ENCODE measurements around the gene GATA6.
"Not testable (repeated sequence)": the region's sequence is repeated elsewhere in the genome, so short reads cannot be mapped to it uniquely, and the experiment has no call there.

The GATA6 gene

DNA sequence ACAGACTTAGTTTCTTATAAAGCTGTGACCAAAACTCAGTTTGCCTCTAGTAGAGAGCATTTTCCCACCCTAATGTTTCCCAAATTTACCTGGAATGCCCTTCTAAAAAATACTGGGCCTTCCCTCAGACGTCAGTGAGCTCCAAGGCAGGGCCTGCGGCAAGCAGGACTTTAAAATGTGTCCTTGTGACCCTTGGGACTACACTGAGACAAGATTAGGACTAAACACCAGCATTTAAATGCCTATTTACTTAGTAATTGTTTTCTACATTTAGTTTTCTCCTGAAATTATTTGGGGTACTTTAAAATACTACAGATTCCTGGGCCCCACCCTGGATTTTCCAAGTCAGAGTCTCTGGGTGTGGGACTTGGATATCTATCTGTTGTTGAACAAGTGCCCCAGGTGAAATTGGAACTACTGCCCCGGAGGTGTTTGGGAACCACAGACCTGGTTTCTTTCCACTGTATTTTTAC is 14.3 kb downstream of the GATA6 start:
- no peak overlapping the region for H3K4me3 ChIP-seq (ENCODE audit: low read depth, low read length)
- DNase-seq (ENCODE audit: low read depth, low spot score), result no peak
- TF ChIP-seq, protein P1, sequence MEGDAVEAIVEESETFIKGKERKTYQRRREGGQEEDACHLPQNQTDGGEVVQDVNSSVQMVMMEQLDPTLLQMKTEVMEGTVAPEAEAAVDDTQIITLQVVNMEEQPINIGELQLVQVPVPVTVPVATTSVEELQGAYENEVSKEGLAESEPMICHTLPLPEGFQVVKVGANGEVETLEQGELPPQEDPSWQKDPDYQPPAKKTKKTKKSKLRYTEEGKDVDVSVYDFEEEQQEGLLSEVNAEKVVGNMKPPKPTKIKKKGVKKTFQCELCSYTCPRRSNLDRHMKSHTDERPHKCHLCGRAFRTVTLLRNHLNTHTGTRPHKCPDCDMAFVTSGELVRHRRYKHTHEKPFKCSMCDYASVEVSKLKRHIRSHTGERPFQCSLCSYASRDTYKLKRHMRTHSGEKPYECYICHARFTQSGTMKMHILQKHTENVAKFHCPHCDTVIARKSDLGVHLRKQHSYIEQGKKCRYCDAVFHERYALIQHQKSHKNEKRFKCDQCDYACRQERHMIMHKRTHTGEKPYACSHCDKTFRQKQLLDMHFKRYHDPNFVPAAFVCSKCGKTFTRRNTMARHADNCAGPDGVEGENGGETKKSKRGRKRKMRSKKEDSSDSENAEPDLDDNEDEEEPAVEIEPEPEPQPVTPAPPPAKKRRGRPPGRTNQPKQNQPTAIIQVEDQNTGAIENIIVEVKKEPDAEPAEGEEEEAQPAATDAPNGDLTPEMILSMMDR (IDR thresholded peaks at IDR 0.05; ENCODE audit: insufficient read depth, low read length, missing control alignments), result no peak
- ChIA-PET POLR2A (no interaction called here), CTCF (no interaction called here)

DNA sequence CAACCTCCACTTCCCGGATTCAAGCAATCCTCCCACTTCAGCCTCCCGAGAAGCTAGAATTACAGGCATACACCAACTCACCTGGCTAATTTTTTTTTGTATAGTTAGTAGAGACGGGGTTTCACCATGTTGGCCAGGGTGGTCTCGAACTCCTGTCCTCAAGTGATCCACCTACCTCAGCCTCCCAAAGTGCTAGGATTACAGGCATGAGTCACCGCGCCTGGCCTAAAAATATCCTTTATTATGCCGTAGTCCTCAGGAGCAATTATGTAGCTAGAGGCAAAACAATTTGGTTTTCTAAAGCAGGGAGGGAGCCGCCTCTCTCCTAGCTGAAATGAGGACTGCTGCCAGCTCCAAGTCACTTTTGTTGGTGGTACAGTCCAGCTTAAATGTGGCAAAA is 15.2 kb downstream of the GATA6 start:
- H3K4me3 ChIP-seq (ENCODE audit: low read depth, low read length); POLR2A ChIA-PET; DNase-seq (ENCODE audit: low read depth, low spot score): not testable (repeated sequence)
- CTCF ChIA-PET, result interaction anchor here (1.1 kb wide), 1 partner anchor 10 kb away, joined by 3 read pairs; no protein-coding TSS in a partner anchor

DNA sequence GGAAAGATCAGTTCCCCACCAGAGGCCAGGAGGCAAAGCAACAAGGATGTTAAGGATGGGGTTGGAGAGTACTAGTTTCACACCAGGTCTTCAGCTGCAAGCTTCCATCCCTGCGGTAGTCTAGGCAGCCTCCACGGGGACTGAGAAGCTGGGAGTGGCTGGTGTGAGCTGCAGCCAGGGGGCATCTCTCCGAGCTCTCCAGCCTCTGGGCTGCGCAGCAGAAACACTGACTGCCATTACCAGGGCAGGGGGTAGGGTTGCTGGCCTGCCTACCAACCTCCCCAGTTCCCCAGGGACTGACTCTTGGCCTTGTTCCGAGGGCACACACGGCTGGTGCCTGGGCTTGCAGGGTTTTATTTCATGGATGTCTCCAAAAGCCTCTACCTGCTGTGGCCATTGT is 15.9 kb downstream of the GATA6 start:
- ChIA-PET POLR2A (no interaction called here), CTCF (interaction anchor here (0.9 to 1.1 kb wide), 2 partner anchors 11 to 377 kb away, joined by 3 read pairs; no protein-coding TSS in a partner anchor)

DNA sequence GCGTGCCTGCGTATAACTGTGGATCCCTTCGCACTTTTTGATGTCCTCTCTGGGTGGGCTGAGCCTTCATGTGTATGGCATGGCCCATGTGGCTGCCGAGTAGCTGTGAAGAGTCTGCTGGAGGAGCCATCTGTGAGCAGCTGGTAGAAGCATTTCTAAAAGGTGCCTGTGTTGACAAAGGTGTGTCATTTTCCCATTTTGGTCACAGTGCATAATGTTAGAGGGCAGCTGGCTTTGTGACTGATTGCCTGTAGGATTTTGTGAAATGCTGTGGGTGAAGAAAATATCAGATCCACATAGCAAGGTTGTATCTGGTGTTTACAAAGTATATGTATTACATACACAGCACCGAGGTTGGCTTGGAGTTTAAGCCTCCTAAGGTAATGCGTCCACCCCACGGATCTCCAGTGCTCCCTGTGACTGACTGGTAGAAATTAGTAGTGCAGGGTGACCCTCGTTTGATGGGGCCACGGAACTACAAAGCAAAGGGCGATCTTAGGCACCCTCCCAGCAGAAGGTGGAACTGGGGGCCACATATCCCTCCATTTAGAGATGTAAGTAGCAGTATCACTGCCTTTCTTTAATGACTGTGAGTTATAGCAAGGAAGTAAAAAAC is 16.5 kb downstream of the GATA6 start:
- CTCF ChIA-PET, result interaction anchor here (0.9 to 1.1 kb wide), 2 partner anchors 11 to 377 kb away, joined by 3 read pairs; no protein-coding TSS in a partner anchor
- H3K4me3 ChIP-seq (ENCODE audit: low read depth, low read length), result no peak overlapping the region
- POLR2A ChIA-PET, result no interaction called here
- no peak for DNase-seq (ENCODE audit: low read depth, low spot score)
- TF ChIP-seq, protein P1 (IDR thresholded peaks at IDR 0.05; ENCODE audit: insufficient read depth, low read length, missing control alignments), result no peak

More for the DNA sequence above, 15.9 kb downstream of the GATA6 start:
- no peak for DNase-seq (ENCODE audit: low read depth, low spot score)
- TF ChIP-seq, protein P1 (IDR thresholded peaks at IDR 0.05; ENCODE audit: insufficient read depth, low read length, missing control alignments), result no peak
- H3K4me3 ChIP-seq (ENCODE audit: low read depth, low read length), result no peak overlapping the region

DNA sequence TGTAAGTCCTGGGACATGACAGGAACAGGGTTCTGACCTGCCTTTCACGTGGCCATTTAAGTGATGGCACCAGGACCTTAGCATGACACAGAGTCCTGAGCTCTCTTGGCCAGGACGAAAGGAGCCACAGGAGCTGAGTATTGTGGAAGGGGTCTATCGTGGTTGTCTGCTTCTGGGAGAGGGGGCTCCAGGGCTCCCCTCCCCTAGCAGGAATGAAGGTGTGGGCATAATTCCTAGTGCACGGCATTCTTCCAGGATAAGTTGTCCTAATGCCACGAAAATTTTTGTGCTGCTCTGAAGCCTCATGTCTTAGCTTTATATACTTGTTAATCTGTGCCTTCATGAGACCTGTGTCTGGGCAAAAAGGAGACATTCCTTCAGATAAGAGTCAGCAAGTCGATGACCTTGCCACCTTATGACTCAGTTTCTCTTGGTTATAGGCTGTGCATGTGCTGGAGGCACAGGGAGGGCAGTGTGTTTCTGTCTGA is 17.1 kb downstream of the GATA6 start:
- ChIA-PET CTCF (no interaction called here), POLR2A (no interaction called here)
- TF ChIP-seq, protein P1 (IDR thresholded peaks at IDR 0.05; ENCODE audit: insufficient read depth, low read length, missing control alignments), result no peak
- DNase-seq (ENCODE audit: low read depth, low spot score), result no peak
- H3K4me3 ChIP-seq (ENCODE audit: low read depth, low read length), result no peak overlapping the region

DNA sequence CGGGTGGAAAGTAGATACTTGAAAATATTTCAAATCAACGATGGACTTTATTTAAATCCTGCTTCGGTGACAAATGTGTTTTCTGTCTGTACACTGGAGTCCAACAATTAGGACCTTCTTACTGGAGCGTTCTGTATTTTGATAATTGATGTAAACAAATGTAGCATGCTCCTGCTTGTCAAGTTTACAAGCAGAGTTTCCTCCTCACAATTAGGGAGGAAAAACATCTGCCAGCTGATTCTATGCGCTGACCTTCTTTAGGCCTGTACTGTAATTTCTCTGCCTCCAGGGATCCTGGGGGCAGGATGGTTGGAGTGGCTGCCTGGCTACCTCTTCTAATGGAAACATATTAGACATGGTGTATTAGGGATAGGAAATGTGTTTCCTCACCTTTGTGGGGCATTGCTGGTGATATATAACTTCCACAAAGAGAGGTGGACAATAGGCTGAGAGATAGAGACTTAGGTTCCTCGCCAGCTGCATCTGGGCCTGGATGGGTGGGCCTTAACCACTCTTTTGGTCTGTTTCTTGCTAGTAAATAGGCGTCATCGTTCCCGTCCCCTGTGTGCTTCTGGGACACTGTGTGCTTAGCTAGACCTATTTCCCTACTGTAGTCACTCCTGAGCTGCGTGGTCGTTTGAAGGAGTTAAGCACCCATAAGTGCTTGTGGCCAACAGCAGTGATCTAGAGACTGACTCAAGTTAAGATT is 19.3 kb downstream of the GATA6 start:
- TF ChIP-seq, protein P1 (IDR thresholded peaks at IDR 0.05; ENCODE audit: insufficient read depth, low read length, missing control alignments), result no peak
- POLR2A ChIA-PET, result no interaction called here
- no peak for DNase-seq (ENCODE audit: low read depth, low spot score)
- CTCF ChIA-PET, result interaction anchor here (0.9 to 1.3 kb wide), 2 partner anchors 10 to 374 kb away, joined by 3 to 4 read pairs; no protein-coding TSS in a partner anchor
- H3K4me3 ChIP-seq (ENCODE audit: low read depth, low read length), result no peak overlapping the region

Measured in AG04449 (cell line).